B cell (primary cell): ENCODE results near the gene ABHD16A. TPM values are rescaled to one million over a fixed set of nuclear protein-coding genes. Genes with fewer than 3 reads are reported as not detected.

Experiments
- ATAC-seq: fragments of 200-7000 bp; cut with Tn5 transposase; one replicate; pipeline ENCODE4 v1.10.0; 2021; ENCODE audit warnings: low read depth, mild to moderate bottlenecking, moderate number of reproducible peaks, moderate library complexity
- CTCF ChIA-PET: fragments of 350-600 bp; sonication (Branson Sonifier 250); formaldehyde crosslinking; loops from one replicate; lab custom pipeline; 2021; ENCODE audit warnings: antibody characterized with exemption, inconsistent platforms; lab: Charles Lee
- POLR2A ChIA-PET: fragments of 350-600 bp; sonication (Branson Sonifier 250); formaldehyde crosslinking; loops from one replicate; lab custom pipeline; 2021; ENCODE audit warnings: antibody characterized with exemption; lab: Charles Lee
- DNase-seq: peaks from one replicate; pipeline ENCODE4 v3.0.0; 2013
- H2AFZ ChIP-seq: 2 replicates; pipeline ENCODE4 v1.6.1; 2012; ENCODE audit warnings: mild to moderate bottlenecking, low read depth, low read length; ENCODE audit not compliant: insufficient read depth, poor library complexity, severe bottlenecking
- H3K27ac ChIP-seq, 2 donors: 1 replicate in 1 of 2; 2 replicates in 1 of 2; pipeline ENCODE4 v1.5.1; 2012 to 2013; ENCODE audit warnings: low read length in 2 of 2, mild to moderate bottlenecking in 2 of 2, moderate library complexity in 1 of 2
- H3K27me3 ChIP-seq, 4 experiments: fragments of 200-600 bp in 1 of 4; sonication (generic) in 1 of 4; replicated peaks in 1 of 4; 1 replicate in 2 of 4; 2 replicates in 2 of 4; pipeline versions ENCODE4 v1.6.1 to v1.7.0; 2013 to 2016; ENCODE audit warnings: low read length in 3 of 4, mild to moderate bottlenecking in 2 of 4, mixed read lengths in 1 of 4, moderate library complexity in 1 of 4; ENCODE audit not compliant: insufficient read depth in 4 of 4, control insufficient read depth in 3 of 4; ENCODE audit errors: control extremely low read depth in 1 of 4
- H3K36me3 ChIP-seq, 2 experiments: replicated peaks in 1 of 2; 1 replicate in 1 of 2; 2 replicates in 1 of 2; pipeline versions ENCODE4 v1.6.1 to v1.7.1; 2013; ENCODE audit warnings: low read length in 1 of 2; ENCODE audit not compliant: insufficient read depth in 2 of 2, control insufficient read depth in 1 of 2; ENCODE audit errors: control extremely low read depth in 1 of 2, extremely low read depth in 1 of 2
- H3K4me1 ChIP-seq, 2 donors: fragments of 200-600 bp in 1 of 2; sonication (generic) in 1 of 2; 1 replicate in 1 of 2; 2 replicates in 1 of 2; pipeline versions ENCODE4 v1.5.1 to v1.6.1; 2013 to 2017; ENCODE audit warnings: low read length in 2 of 2; ENCODE audit not compliant: control insufficient read depth in 2 of 2, insufficient read depth in 2 of 2
- H3K4me2 ChIP-seq: replicated peaks from 2 replicates; pipeline ENCODE3; 2012; ENCODE audit warnings: mild to moderate bottlenecking, low read depth, low read length; ENCODE audit not compliant: poor library complexity, severe bottlenecking
- H3K4me3 ChIP-seq, 5 experiments: fragments of 200-600 bp in 1 of 5; sonication (generic) in 1 of 5; 1 replicate in 3 of 5; 2 replicates in 2 of 5; pipeline versions ENCODE4 v1.5.1 to v1.7.0; 2011 to 2016; ENCODE audit warnings: low read length in 4 of 5, mild to moderate bottlenecking in 4 of 5, low read depth in 2 of 5, control low read depth in 1 of 5, moderate library complexity in 1 of 5; ENCODE audit not compliant: insufficient read depth in 1 of 5; ENCODE audit errors: control extremely low read depth in 1 of 5, extremely low read depth in 1 of 5
- H3K79me2 ChIP-seq: fragments of 200-600 bp; sonication (generic); one replicate; pipeline ENCODE4 v1.6.0; 2016; ENCODE audit warnings: low read length; ENCODE audit not compliant: control insufficient read depth, insufficient read depth
- H3K9ac ChIP-seq: fragments of 200-600 bp; sonication (generic); 2 replicates; pipeline ENCODE4 v1.6.1; 2017; ENCODE audit warnings: mild to moderate bottlenecking, low read length, moderate library complexity
- H3K9me3 ChIP-seq, 3 donors: one replicate each; pipeline versions ENCODE4 v1.6.1 to v1.7.1; 2013; ENCODE audit warnings: low read length in 2 of 3; ENCODE audit not compliant: control insufficient read depth in 2 of 3, insufficient read depth in 1 of 3; ENCODE audit errors: control extremely low read depth in 1 of 3
- H4K20me1 ChIP-seq: 2 replicates; pipeline ENCODE4 v1.6.0; 2012; ENCODE audit warnings: mild to moderate bottlenecking, low read length; ENCODE audit not compliant: insufficient read depth, control insufficient read depth, poor library complexity, severe bottlenecking
- H3K27ac Mint-ChIP-seq: one replicate; pipeline ENCODE4 v1.8.0; 2021; ENCODE audit warnings: mixed read lengths
- H3K27me3 Mint-ChIP-seq: one replicate; pipeline ENCODE4 v1.8.0; 2021; ENCODE audit warnings: mixed read lengths
- H3K4me1 Mint-ChIP-seq: one replicate; pipeline ENCODE4 v1.8.0; 2021; ENCODE audit warnings: mixed read lengths
- H3K4me3 Mint-ChIP-seq: one replicate; pipeline ENCODE4 v1.8.0; 2021; ENCODE audit warnings: mixed read lengths
- H3K9me3 Mint-ChIP-seq: one replicate; pipeline ENCODE4 v1.8.0; 2022; ENCODE audit warnings: mixed read lengths; ENCODE audit not compliant: insufficient read depth
- CTCF ChIP-seq: fragments of 200-600 bp; IDR thresholded peaks from one replicate; pipeline ENCODE4 v1.8.0; 2022; ENCODE audit warnings: antibody characterized with exemption, mild to moderate bottlenecking
- EZH2 ChIP-seq: IDR thresholded peaks from 2 replicates; pipeline ENCODE4 v1.6.1; 2012; ENCODE audit warnings: borderline replicate concordance, low read depth, mild to moderate bottlenecking, moderate library complexity, low read length; ENCODE audit not compliant: insufficient read depth, poor library complexity, severe bottlenecking
- WGBS: methylation state at CpG from one replicate; pipeline ENCODE4 v1.1.5; 2013; ENCODE audit warnings: missing lambda C conversion rate; ENCODE audit not compliant: insufficient coverage; 5-methylcytosine and 5-hydroxymethylcytosine counted together
- intact Hi-C: fragments of 100-400 bp; cut with micrococcal nuclease; formaldehyde crosslinking; loops from one replicate; pipeline ENCODE4 v1.10.0; 2022
- polyA plus RNA-seq: library from polyadenylated mRNA; depleted of rRNA; stranded (reverse); fragments of >200 nt; gene quantifications from 2 replicates; pipeline ENCODE4 v1.2.3, GENCODE V29; 2012
- total RNA-seq, 2 donors: library from RNA; stranded (reverse); fragments of 120-200 nt in 1 of 2; gene quantifications; 1 replicate in 1 of 2; 2 replicates in 1 of 2; pipeline versions ENCODE4 v1.2.3 to v1.2.4, GENCODE V29; 2013 to 2022

Gene ABHD16A
- total and polyA plus RNA-seq, 2 donors (not counting 1 experiment from before 2014, with no cell fraction given), result 78.3 to 97.5 TPM

GRCh38 chr6:31727034-31727716 is 24.1 kb upstream of the ABHD16A start:
- H3K79me2 ChIP-seq, result peaks cover 22% of the 10 kb centered on the region
- peak overlapping the region; percentile 78 to 82 for H3K27ac ChIP-seq
- ATAC-seq (peak; percentile 71), DNase-seq (peak; percentile 89)
- peak overlapping the region; percentile 71 for H2AFZ ChIP-seq
- intact Hi-C loops, result loop anchor here (1.0 to 2.0 kb wide), 4 partner anchors 66 to 136 kb away; partner anchors contain the start of genes C6orf47 and NEU1
- H3K36me3 ChIP-seq, result peaks cover 1 to 35% of the 10 kb centered on the region in 2 experiments
- H3K27me3 ChIP-seq, result no peaks in the 10 kb centered on the region
- POLR2A ChIA-PET, result interaction anchor here (0.5 to 2.3 kb wide), 15 partner anchors 10 to 1557 kb away, joined by 3 to 36 read pairs (median 4); partner anchors contain the start of genes ABHD16A, BAG6, CLIC1 and HSPA1B
- Mint-ChIP-seq H3K4me3 (peak overlapping the region; percentile 99), H3K27ac (peak overlapping the region; percentile 95), H3K9me3 (no peaks in the 10 kb centered on the region), H3K27me3 (no peaks in the 10 kb centered on the region), H3K4me1 (peaks cover 73% of the 10 kb centered on the region)
- H3K4me2 ChIP-seq, result peak overlapping the region; percentile 88
- peaks cover 8% of the 10 kb centered on the region for H4K20me1 ChIP-seq
- H3K4me1 ChIP-seq, result peaks cover 43 to 58% of the 10 kb centered on the region in 2 donors
- CTCF ChIA-PET, result interaction anchor here (0.5 to 6.3 kb wide), 27 partner anchors 11 to 225 kb away, joined by 3 to 90 read pairs (median 4); partner anchors contain the start of genes ABHD16A, APOM, CLIC1 and LY6G5C
- TF ChIP-seq EZH2 (no peak), CTCF (no peak)
- WGBS, result 92% methylated on average over 3 of the region's 7 CpGs
- H3K4me3 ChIP-seq, result peak overlapping the region in 3 of 5 experiments; percentile 16 to 50 (median 27)
- H3K9ac ChIP-seq, result peak overlapping the region; percentile 42
- no peaks in the 10 kb centered on the region for H3K9me3 ChIP-seq
